ENCODE data around the gene OR2V2. TPM values are rescaled to one million over a fixed set of nuclear protein-coding genes. Genes with fewer than 3 reads are reported as not detected.

The OR2V2 gene
- total RNA-seq, 1 experiment from 2014 or later, result not detected

- no peak overlapping the region for H3K4me3 ChIP-seq (ENCODE audit: low read depth, low read length, poor library complexity, severe bottlenecking)
- ChIA-PET POLR2A (ENCODE audit: low non-redundant PET) (no interaction called here), CTCF (no interaction called here)
- no peak for DNase-seq (ENCODE audit: low spot score)
- no peaks in the 10 kb centered on the region for H3K27me3 ChIP-seq (replicated peaks; ENCODE audit: insufficient read depth, low read depth, low read length, poor library complexity)
- intact Hi-C loops (cut with micrococcal nuclease; ENCODE audit: unreplicated experiment), result no loop called here
- no peaks in the 10 kb centered on the region for H3K36me3 ChIP-seq (ENCODE audit: insufficient read depth, low read length, poor library complexity, severe bottlenecking)
- H3K27ac ChIP-seq (ENCODE audit: low read depth, low read length, poor library complexity, severe bottlenecking), result no peak overlapping the region
- BruUV-seq (replicated peaks), result no TSS peak
- no peaks in the 10 kb centered on the region for H3K9me3 ChIP-seq (ENCODE audit: low read depth, low read length, poor library complexity, severe bottlenecking)
- no peaks in the 10 kb centered on the region for H3K4me1 ChIP-seq (ENCODE audit: insufficient read depth, low read length, poor library complexity, severe bottlenecking)
- TF ChIP-seq EZH2 (IDR thresholded peaks at IDR 0.05; ENCODE audit: borderline replicate concordance, low read depth, low read length, poor library complexity, severe bottlenecking), result no peak
- no peak for TF ChIP-seq CTCF (conservative IDR thresholded peaks at IDR 0.05; ENCODE audit: low read depth, low read length)
These were observed 47.3 kb downstream of the OR2V2 start for GRCh38 chr5:181194489-181195248.

- no peak overlapping the region for H3K27ac ChIP-seq (ENCODE audit: low read depth, low read length, poor library complexity, severe bottlenecking)
- H3K27me3 ChIP-seq (replicated peaks; ENCODE audit: insufficient read depth, low read depth, low read length, poor library complexity), result no peaks in the 10 kb centered on the region
- DNase-seq (ENCODE audit: low spot score), result no peak
- intact Hi-C loops (cut with micrococcal nuclease; ENCODE audit: unreplicated experiment), result no loop called here
- no peak overlapping the region for H3K4me3 ChIP-seq (ENCODE audit: low read depth, low read length, poor library complexity, severe bottlenecking)
- no peaks in the 10 kb centered on the region for H3K4me1 ChIP-seq (ENCODE audit: insufficient read depth, low read length, poor library complexity, severe bottlenecking)
- POLR2A ChIA-PET (ENCODE audit: low non-redundant PET), result no interaction called here
- H3K9me3 ChIP-seq (ENCODE audit: low read depth, low read length, poor library complexity, severe bottlenecking), result no peaks in the 10 kb centered on the region
- no peaks in the 10 kb centered on the region for H3K36me3 ChIP-seq (ENCODE audit: insufficient read depth, low read length, poor library complexity, severe bottlenecking)
- TF ChIP-seq EZH2 (IDR thresholded peaks at IDR 0.05; ENCODE audit: borderline replicate concordance, low read depth, low read length, poor library complexity, severe bottlenecking) (no peak), CTCF (conservative IDR thresholded peaks at IDR 0.05; ENCODE audit: low read depth, low read length) (no peak)
- BruUV-seq (replicated peaks), result no TSS peak
- CTCF ChIA-PET, result no interaction called here
These were observed 47.9 kb downstream of the OR2V2 start for GRCh38 chr5:181195249-181195761.

- POLR2A ChIA-PET (ENCODE audit: low non-redundant PET), result no interaction called here
- no peaks in the 10 kb centered on the region for H3K4me1 ChIP-seq (ENCODE audit: insufficient read depth, low read length, poor library complexity, severe bottlenecking)
- DNase-seq (ENCODE audit: low spot score), result no peak
- CTCF ChIA-PET, result no interaction called here
- TF ChIP-seq EZH2 (IDR thresholded peaks at IDR 0.05; ENCODE audit: borderline replicate concordance, low read depth, low read length, poor library complexity, severe bottlenecking), result no peak
- TF ChIP-seq CTCF (conservative IDR thresholded peaks at IDR 0.05; ENCODE audit: low read depth, low read length), result no peak
- H3K27ac ChIP-seq (ENCODE audit: low read depth, low read length, poor library complexity, severe bottlenecking), result no peak overlapping the region
- no peaks in the 10 kb centered on the region for H3K27me3 ChIP-seq (replicated peaks; ENCODE audit: insufficient read depth, low read depth, low read length, poor library complexity)
- H3K36me3 ChIP-seq (ENCODE audit: insufficient read depth, low read length, poor library complexity, severe bottlenecking), result no peaks in the 10 kb centered on the region
- no peaks in the 10 kb centered on the region for H3K9me3 ChIP-seq (ENCODE audit: low read depth, low read length, poor library complexity, severe bottlenecking)
- intact Hi-C loops (cut with micrococcal nuclease; ENCODE audit: unreplicated experiment), result no loop called here
- H3K4me3 ChIP-seq (ENCODE audit: low read depth, low read length, poor library complexity, severe bottlenecking), result no peak overlapping the region
- no TSS peak for BruUV-seq (replicated peaks)
These were observed 50.1 kb downstream of the OR2V2 start for GRCh38 chr5:181197326-181197951.
